ENCODE results near the gene ZCCHC14.

DNA sequence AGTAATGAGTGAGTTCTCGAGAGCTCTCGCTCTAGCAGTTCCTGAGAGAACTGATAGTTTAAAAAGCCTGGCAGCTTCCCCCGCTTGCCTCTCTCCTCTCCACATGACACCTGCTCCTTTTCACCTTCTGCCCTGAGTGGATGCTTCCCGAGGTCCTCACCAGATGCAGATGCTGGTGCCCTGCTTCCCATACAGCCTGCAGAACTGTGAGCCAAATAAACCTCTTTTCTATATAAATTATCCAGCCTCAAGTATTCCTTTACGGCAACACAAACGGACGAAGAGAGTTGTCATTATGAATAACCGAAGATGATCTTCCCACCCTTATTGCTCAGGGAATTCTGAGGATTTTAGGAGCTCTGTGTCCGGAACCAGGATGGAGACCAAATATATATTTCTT, 41.9 kb upstream of the ZCCHC14 start:
- TF ChIP-seq POLR2A (IDR thresholded peaks at IDR 0.05) (no peak), CTCF (IDR thresholded peaks at IDR 0.05) (no peak)

Data from esophagus squamous epithelium (tissue), 4 donors.